GM06990 (cell line): Measurements from ENCODE around the gene MAGI2.

Experiments used
- DNase-seq: peaks from one replicate; pipeline ENCODE4 v3.0.0-alpha.2; 2011; ENCODE audit not compliant: insufficient read length; ENCODE audit errors: extremely low read depth
- H3K27me3 ChIP-seq: replicated peaks from 2 replicates; pipeline ENCODE4 v1.6.0; 2011; ENCODE audit warnings: low read length; ENCODE audit not compliant: control insufficient read depth, insufficient read depth
- H3K36me3 ChIP-seq: 2 replicates; pipeline ENCODE4 v1.5.1; 2011; ENCODE audit warnings: low read length; ENCODE audit not compliant: control insufficient read depth, insufficient read depth
- H3K4me3 ChIP-seq: replicated peaks from 2 replicates; pipeline ENCODE4 v1.5.1; 2011; ENCODE audit warnings: low read depth, mild to moderate bottlenecking, control low read depth, low read length
- TF ChIP-seq, protein P1 (sequence below): IDR thresholded peaks from 2 replicates; pipeline ENCODE4 v1.5.1; 2011; ENCODE audit warnings: low read length, control low read depth, mild to moderate bottlenecking, inconsistent platforms; ENCODE audit not compliant: insufficient read depth, poor library complexity, severe bottlenecking

Gene MAGI2

DNA sequence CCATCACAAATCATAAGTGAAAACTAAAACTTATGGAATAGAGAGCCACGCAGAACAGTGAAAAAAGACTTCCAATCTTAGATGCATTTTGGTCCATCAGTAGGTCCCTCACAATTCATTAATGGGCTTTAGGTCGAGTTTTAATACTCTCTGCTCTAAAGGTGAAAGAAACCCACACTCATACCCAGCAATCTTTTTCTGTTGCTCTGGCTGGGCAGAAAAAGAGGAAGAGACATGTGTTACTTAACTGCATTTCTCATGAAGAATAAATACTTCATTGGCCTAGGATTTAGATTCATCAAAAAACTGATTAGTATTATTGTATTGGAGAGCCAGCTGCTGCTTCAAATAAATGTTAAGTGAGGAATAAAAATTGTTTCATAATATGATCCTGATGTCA is 1009.2 kb downstream of the MAGI2 start:
- Histone ChIP-seq H3K36me3 (no peaks in the 10 kb centered on the region), H3K27me3 (no peaks in the 10 kb centered on the region), H3K4me3 (no peak overlapping the region)
- TF ChIP-seq, protein P1, sequence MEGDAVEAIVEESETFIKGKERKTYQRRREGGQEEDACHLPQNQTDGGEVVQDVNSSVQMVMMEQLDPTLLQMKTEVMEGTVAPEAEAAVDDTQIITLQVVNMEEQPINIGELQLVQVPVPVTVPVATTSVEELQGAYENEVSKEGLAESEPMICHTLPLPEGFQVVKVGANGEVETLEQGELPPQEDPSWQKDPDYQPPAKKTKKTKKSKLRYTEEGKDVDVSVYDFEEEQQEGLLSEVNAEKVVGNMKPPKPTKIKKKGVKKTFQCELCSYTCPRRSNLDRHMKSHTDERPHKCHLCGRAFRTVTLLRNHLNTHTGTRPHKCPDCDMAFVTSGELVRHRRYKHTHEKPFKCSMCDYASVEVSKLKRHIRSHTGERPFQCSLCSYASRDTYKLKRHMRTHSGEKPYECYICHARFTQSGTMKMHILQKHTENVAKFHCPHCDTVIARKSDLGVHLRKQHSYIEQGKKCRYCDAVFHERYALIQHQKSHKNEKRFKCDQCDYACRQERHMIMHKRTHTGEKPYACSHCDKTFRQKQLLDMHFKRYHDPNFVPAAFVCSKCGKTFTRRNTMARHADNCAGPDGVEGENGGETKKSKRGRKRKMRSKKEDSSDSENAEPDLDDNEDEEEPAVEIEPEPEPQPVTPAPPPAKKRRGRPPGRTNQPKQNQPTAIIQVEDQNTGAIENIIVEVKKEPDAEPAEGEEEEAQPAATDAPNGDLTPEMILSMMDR, result no peak
- no peak for DNase-seq

DNA sequence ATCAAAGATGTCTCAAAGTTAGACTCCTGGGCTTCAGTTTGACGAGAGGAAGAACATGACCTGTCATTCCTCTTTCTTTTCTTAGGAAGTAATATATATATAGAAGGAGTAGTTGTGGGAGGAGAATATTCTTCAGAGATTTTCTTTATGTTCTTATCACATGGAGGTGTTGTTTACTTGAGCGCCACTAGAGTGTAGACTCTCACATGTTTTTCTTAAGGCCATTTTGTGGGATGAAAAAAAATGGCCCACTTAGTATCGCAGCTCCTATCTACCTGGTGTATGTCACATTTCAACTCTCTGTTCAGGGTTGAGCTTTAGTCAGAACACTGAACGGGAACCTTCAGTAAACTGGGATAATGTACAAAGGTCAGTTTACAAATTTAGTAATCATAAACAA is 1009.7 kb downstream of the MAGI2 start:
- TF ChIP-seq, protein P1, result peak; percentile 4
- no peak for DNase-seq
- no peaks in the 10 kb centered on the region for H3K36me3 ChIP-seq

DNA sequence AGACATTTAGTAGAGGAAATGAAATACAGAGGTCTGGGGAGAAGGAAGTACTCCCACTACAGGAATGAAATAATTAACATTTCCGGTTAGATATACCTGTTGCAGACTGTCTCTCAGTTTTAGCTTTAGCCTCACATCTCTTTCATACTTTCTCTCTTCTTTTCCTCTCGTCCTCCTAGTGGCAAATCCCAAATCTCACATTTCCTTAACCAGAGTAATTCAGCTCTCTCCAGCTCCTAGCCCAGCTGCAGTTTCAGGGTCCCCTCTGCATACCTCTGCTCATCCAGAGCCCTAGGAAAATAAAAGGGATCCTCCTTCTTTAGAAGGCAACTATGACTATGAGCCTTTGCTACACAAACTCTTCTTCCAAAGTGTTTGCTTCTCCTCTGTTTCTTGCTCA is 1011.7 kb downstream of the MAGI2 start:
- Histone ChIP-seq H3K27me3 (no peaks in the 10 kb centered on the region), H3K4me3 (no peak overlapping the region), H3K36me3 (no peaks in the 10 kb centered on the region)
- DNase-seq, result no peak
- TF ChIP-seq, protein P1, result no peak

More for the DNA sequence above, 1009.7 kb downstream of the MAGI2 start:
- Histone ChIP-seq H3K4me3 (no peak overlapping the region), H3K27me3 (no peaks in the 10 kb centered on the region)

DNA sequence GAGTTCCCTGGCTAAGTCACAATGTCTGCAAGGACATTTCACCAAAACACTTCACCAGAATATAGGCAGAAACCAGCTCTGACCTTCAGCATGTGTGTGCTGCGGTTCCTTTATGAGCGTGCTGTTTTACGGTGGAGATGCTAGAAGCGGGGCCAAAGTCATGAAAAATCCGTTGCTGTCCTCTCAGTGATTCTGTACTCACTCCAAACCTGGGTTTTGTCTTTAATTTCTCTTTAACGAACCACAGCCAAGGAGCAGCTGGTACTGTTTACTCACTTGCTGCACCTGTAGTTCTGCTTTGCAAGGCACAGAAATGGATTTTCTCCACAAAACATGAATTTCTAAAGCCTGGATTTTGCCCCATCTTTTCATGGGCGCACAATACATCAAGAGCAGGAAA is 1015.0 kb downstream of the MAGI2 start:
- no peaks in the 10 kb centered on the region; the same call in 1 of the 2 replicates for H3K27me3 ChIP-seq
- TF ChIP-seq, protein P1, result no peak
- H3K4me3 ChIP-seq, result no peak overlapping the region
- DNase-seq, result no peak
- no peaks in the 10 kb centered on the region for H3K36me3 ChIP-seq

DNA sequence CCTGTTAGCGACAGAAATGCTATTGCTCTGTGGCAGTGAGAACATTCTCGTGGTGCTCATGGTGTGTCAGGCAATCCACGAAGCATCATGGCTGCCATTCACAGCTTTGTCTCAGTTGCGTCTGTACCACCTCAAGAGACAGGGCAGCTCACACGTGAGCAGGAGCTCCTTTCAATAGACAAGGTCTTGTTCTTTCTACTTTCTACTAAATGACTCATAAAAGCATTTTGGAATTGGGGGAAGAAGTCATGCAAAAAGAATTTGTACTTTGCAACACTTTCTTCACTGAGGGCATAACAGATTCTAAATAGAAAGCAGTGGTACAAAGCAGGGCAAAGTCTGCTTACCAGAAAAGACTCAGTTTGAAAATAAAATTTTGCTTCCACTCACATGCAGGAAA is 1016.3 kb downstream of the MAGI2 start:
- Histone ChIP-seq H3K36me3 (no peaks in the 10 kb centered on the region), H3K27me3 (no peaks in the 10 kb centered on the region; the same call in 1 of the 2 replicates), H3K4me3 (no peak overlapping the region)
- TF ChIP-seq, protein P1, result no peak
- DNase-seq, result no peak

DNA sequence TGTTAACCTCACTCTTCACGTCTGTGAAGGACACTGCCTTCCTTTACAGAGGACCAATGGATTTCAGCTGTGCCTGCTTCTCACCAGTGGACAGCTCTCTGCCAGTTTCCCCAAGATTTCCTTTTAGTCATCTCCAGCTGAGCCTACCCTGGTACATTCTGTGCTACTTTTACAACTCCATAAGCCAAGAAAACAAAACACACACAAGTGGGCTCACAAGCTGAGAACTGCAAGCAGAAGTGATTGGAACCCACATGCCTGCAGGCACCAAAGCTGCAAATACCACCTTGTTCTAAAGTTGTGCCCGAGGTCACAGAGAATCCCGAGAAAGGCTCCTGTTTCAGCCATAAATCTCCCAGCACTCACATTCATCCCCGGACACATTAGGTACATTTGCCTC is 1018.1 kb downstream of the MAGI2 start:
- Histone ChIP-seq H3K4me3 (no peak overlapping the region), H3K36me3 (no peaks in the 10 kb centered on the region), H3K27me3 (no peaks in the 10 kb centered on the region; the same call in 1 of the 2 replicates)
- TF ChIP-seq, protein P1, result no peak
- DNase-seq, result no peak
